Esophagus squamous epithelium (tissue), 4 donors: ENCODE data around the gene COL6A5.

Source experiments
- CTCF ChIP-seq, 6 experiments: fragments of 450-650 bp in 4 of 6; fragments of 200-600 bp in 2 of 6; sonication (generic) in 2 of 6; IDR thresholded peaks; one replicate each; pipeline ENCODE4 v1.5.1; 2016 to 2019; ENCODE audit warnings: antibody characterized with exemption in 6 of 6, mild to moderate bottlenecking in 4 of 6, moderate library complexity in 4 of 6
- POLR2A ChIP-seq, 4 donors: fragments of 450-650 bp; IDR thresholded peaks; one replicate each; pipeline ENCODE4 v1.6.1; 2017; ENCODE audit warnings: antibody characterized with exemption in 4 of 4, mild to moderate bottlenecking in 4 of 4, moderate library complexity in 3 of 4

- TF ChIP-seq POLR2A (IDR thresholded peaks at IDR 0.05) (no peak), CTCF (IDR thresholded peaks at IDR 0.05) (no peak)
Measured at GRCh38 chr3:130522399-130522798, 176.9 kb downstream of the COL6A5 start.
